ENCODE measurements around the gene AKT1.

The AKT1 gene

GRCh38 chr14:104724981-104725771 lies 70.4 kb downstream of the AKT1 start:
- no peak for DNase-seq (ENCODE audit: low read depth)
- no peak overlapping the region for H3K4me3 ChIP-seq (ENCODE audit: low read depth, low read length)
- TF ChIP-seq CTCF (IDR thresholded peaks at IDR 0.05; ENCODE audit: low read depth, low read length, missing control alignments), result peak; percentile 5

- DNase-seq (ENCODE audit: low read depth), result no peak
- H3K4me3 ChIP-seq (ENCODE audit: low read depth, low read length), result peak overlapping the region; percentile 69
- TF ChIP-seq CTCF (IDR thresholded peaks at IDR 0.05; ENCODE audit: low read depth, low read length, missing control alignments), result no peak
Measured at GRCh38 chr14:104724407-104724980, 71.1 kb downstream of the AKT1 start.

DNA sequence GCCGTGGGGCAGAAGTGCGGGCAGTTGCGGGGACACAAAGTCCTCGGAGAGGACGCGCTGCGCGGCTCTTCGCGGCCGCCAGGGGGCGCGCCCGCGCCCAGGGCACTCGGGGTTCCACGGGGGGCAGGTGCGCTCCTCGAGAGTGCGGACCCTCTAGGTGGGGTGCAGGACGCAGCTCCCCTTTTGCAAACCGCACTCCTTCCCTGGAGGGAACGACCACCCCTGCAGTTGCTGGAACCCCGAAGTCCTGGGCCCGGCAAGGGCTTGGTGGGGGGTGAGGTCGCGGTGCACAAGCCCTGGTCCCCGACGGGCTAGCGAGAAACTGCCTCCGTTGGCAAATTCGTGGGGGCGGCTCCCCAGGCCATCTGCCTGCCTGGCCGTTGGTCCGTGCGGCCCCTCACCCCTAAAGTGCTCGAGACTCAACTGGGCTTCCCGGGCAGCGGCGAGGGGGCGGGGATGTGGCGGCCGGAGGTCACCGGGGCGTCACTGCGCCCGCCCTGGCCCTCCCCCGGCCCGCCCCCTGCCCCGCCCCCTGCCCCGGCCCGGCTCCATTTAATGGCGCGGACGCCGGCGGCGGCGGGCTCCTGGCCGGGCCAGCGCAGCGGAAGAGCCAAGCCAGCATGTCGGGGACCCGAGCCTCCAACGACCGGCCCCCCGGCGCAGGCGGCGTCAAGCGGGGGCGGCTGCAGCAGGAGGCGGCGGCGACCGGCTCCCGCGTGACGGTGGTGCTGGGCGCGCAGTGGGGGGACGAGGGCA lies 71.7 kb downstream of the AKT1 start, which contains the start of gene ADSS1:
TSS of gene ADSS1 (plus strand) at position 579 of the 756 bp plus-strand sequence. CDS start at position 621, 42 bp downstream.
- no peak for DNase-seq (ENCODE audit: low read depth)

GRCh38 chr14:104722938-104723650 lies 72.5 kb downstream of the AKT1 start:
- no peak for DNase-seq (ENCODE audit: low read depth)
- H3K4me3 ChIP-seq (ENCODE audit: low read depth, low read length), result no peak overlapping the region
- no peak for TF ChIP-seq CTCF (IDR thresholded peaks at IDR 0.05; ENCODE audit: low read depth, low read length, missing control alignments)

More for the DNA sequence above, 71.7 kb downstream of the AKT1 start, which contains the start of gene ADSS1:
- H3K4me3 ChIP-seq (ENCODE audit: low read depth, low read length), result peak within 1 kb of the TSS; percentile 69
- peak; percentile 98 for TF ChIP-seq CTCF (IDR thresholded peaks at IDR 0.05; ENCODE audit: low read depth, low read length, missing control alignments)

- H3K4me3 ChIP-seq (ENCODE audit: low read depth, low read length), result no peak overlapping the region
- DNase-seq (ENCODE audit: low read depth), result no peak
- TF ChIP-seq CTCF (IDR thresholded peaks at IDR 0.05; ENCODE audit: low read depth, low read length, missing control alignments), result no peak
Measured at GRCh38 chr14:104721505-104722431, 73.8 kb downstream of the AKT1 start.

Measured in GM12864 (cell line).